Heart right ventricle (tissue), 16 donors: ENCODE data around the gene COX7A2L. TPM values are rescaled to one million over a fixed set of nuclear protein-coding genes. Genes with fewer than 3 reads are reported as not detected.

Experiments
- ATAC-seq, 8 donors: fragments of 200-7000 bp; cut with Tn5 transposase; one replicate each; pipeline ENCODE4 v1.9.1; 2020; ENCODE audit warnings: mild to moderate bottlenecking in 8 of 8, moderate library complexity in 8 of 8, moderate number of reproducible peaks in 1 of 8
- DNase-seq, 2 donors: peaks; one replicate each; pipeline ENCODE4 v3.0.0-alpha.2; 2020
- H3K27ac ChIP-seq, 10 donors: fragments of 200-600 bp; sonication (generic) in 2 of 10; one replicate each; pipeline versions ENCODE4 v1.5.0 to v1.8.0; 2020 to 2022; ENCODE audit warnings: mild to moderate bottlenecking in 3 of 10
- H3K27me3 ChIP-seq, 7 donors: fragments of 200-600 bp; one replicate each; pipeline ENCODE4 v1.8.0; 2021 to 2022; ENCODE audit warnings: mild to moderate bottlenecking in 2 of 7
- H3K36me3 ChIP-seq, 9 donors: fragments of 200-600 bp; sonication (generic) in 1 of 9; one replicate each; pipeline versions ENCODE4 v1.5.0 to v1.8.0; 2020 to 2022; ENCODE audit warnings: mild to moderate bottlenecking in 2 of 9
- H3K4me1 ChIP-seq, 9 donors: fragments of 200-600 bp; sonication (generic) in 1 of 9; one replicate each; pipeline versions ENCODE4 v1.5.0 to v1.8.0; 2020 to 2022; ENCODE audit warnings: mild to moderate bottlenecking in 4 of 9
- H3K4me3 ChIP-seq, 10 donors: fragments of 200-600 bp; sonication (generic) in 2 of 10; one replicate each; pipeline versions ENCODE4 v1.5.0 to v1.8.0; 2020 to 2022; ENCODE audit warnings: mild to moderate bottlenecking in 7 of 10, moderate library complexity in 2 of 10
- H3K9me3 ChIP-seq, 11 donors: fragments of 200-600 bp in 10 of 11; sonication (generic) in 2 of 11; one replicate each; pipeline versions ENCODE4 v1.5.0 to v1.8.0; 2013 to 2022; ENCODE audit warnings: mild to moderate bottlenecking in 2 of 11, control low read depth in 1 of 11, moderate library complexity in 1 of 11
- CTCF ChIP-seq, 9 donors: fragments of 200-600 bp; sonication (generic) in 2 of 9; IDR thresholded peaks; one replicate each; pipeline versions ENCODE4 v1.5.0 to v1.8.0; 2021 to 2022; ENCODE audit warnings: antibody characterized with exemption in 9 of 9, mild to moderate bottlenecking in 5 of 9, moderate library complexity in 1 of 9
- WGBS, 2 donors: extraction: QIAGEN DNeasy Blood & Tissue Kit; methylation state at CpG; one replicate each; pipeline ENCODE4 v1.1.7; 2013; ENCODE audit warnings: inconsistent platforms in 1 of 2; 5-methylcytosine and 5-hydroxymethylcytosine counted together
- intact Hi-C, 10 donors: fragments of 100-400 bp; cut with DNase I; formaldehyde crosslinking; loops; one replicate each; pipeline versions ENCODE4 v1.11.1 to v1.14.2; 2022
- polyA plus RNA-seq, 2 donors: library from polyadenylated mRNA; stranded (reverse); fragments of 200-250 nt; gene quantifications; one replicate each; pipeline ENCODE4 v1.2.3, GENCODE V29; 2013
- total RNA-seq, 10 donors: library from RNA; stranded (reverse); fragmentation: NEBNext Ultra II Directional in 3 of 10; extraction: Animal tissue kit (Norgen Biotek cat#: 25700) in 3 of 10; gene quantifications; one replicate each; pipeline versions ENCODE4 v1.2.1 to v1.2.4, GENCODE V29; 2021 to 2023
- donor health status: Arrhythmogenic right ventricular cardiomyopathy.
- donor health status: ischemic (EF 13 %, LVEDD 7.1; RV severe dilation, severe dysfunction).
- donor health status: healthy with polysubstance abuse.
- donor health status: DM: no; HTN: yes; CAD: no.
- donor health status: DM: no; HTN: no; CAD: no.
- donor health status: ischemic (EF 25% LVEDD 6.9; RV normal size, moderate dysfunction).
- donor health status: ischemic (EF 25% LVEDD 5.7; RV mildly dilated, moderate dysfunction).
- donor health status: healthy.
- donor health status: DM: yes; HTN: yes; CAD: no.
- donor health status: Ischemic cardiomyopathy.
- donor health status: ischemic (EF 35%, LVEDD 5.7; RV mildly dilated, moderate dysfunction).
- donor health status: nonischemic (EF 11% LVEDD 7.7; RV severe dilation, severe dysfunction).
- donor health status: DM: yes; HTN: yes; CAD: no.
- donor health status: PGD.
- donor health status: ischemic (EF 29% LVEDD 5.4; RV normal size, mild dysfunction).
- donor health status: nonischemic (EF 23%, LVEDD 6.1; RV moderate dilation, normal function).

Gene COX7A2L
- total and polyA plus RNA-seq, 12 donors: 36.4 to 141 (median 106) TPM

DNA sequence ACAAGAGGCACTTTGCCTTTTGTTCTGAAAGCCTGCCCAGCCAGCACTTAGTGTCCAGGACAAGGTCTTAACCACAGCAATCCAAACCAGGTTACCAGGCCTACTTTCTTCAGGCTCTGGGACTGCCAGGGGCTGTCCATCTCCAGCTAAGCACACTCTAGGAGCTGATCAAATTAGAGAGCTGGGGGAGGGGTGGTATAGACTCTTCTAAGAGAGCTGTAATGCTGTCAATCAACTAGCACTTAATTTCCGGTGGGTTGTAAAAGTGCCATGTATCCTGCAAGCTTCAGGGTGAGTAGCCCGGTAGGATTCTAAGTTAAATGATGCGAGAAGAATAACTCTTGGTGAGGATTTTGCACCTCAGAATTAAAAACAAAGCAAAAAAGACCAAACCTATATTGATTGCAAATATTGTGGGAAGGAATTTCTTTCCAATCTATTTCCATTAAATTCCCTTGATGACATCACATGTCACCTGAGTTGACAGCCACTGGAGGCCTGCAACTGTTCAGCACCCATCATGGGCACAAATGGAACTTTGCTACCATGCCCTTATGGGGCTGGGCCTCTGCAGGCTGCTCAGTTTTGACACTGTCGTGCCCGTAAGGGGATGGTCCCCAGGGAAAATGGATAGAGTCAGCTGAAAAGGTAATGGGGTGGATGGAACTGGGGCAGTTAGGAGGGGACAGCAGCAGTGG lies 8.7 kb upstream of the COX7A2L start:
- H3K9me3 ChIP-seq: no peaks in the 10 kb centered on the region
- H3K27ac ChIP-seq: peak overlapping the region in 6 of 10 donors; percentile 28 to 78 (median 49)
- H3K27me3 ChIP-seq: peaks cover 0 to 4% (median 0%) of the 10 kb centered on the region in 7 donors
- no peak for DNase-seq
- peaks cover 0 to 27% (median 5%) of the 10 kb centered on the region in 9 donors for H3K4me1 ChIP-seq
- no peak for TF ChIP-seq CTCF (IDR thresholded peaks at IDR 0.05)
- intact Hi-C loops: loop anchor here in 3 of 10 donors (10.0 kb wide), 1 partner anchor 275 kb away; no protein-coding TSS in a partner anchor
- WGBS, 2 donors: 87 to 91% methylated on average over 5 of the region's 5 CpGs
- no peak overlapping the region for H3K4me3 ChIP-seq
- ATAC-seq: no peak
- H3K36me3 ChIP-seq: no peaks in the 10 kb centered on the region

DNA sequence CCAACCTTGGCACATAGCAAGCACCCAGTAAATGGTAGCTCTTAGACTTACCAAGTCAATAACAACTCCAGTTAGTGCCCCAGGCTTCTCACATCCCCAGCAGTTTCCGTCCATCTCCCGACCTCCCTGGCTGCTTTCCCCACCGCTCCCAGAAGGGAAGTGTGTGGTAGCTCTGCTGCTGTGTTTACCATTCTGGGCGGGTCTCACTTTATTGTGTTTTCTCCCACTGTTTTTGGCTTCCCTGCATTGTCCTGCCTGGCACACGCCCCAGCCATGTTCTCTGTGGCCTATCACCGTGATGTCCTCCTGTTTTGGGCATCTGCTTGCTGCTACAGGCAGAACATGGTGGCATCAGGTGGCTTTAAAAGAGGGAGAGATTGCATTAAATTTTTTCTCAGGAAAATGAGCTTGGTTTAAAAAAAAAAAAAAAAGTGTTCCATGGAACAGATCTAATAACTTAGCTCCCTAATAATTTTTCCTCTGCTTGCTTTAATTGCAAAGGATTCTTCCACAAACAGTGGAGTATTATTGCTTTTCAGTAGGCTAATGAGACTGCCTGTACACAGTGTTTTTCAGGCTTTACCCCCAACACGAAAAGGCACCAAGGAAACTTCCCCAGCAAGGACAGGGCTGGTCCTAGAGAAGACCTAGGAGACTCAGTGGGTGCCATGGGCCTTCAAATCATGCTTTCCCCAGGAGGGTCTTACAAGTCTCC lies 8.0 kb upstream of the COX7A2L start:
- 63 to 69% methylated on average over 7 of the region's 7 CpGs for WGBS, 2 donors
- H3K4me1 ChIP-seq: peaks cover 0 to 27% (median 5%) of the 10 kb centered on the region in 9 donors
- no peak for TF ChIP-seq CTCF (IDR thresholded peaks at IDR 0.05)
- peak; percentile 28 to 32 for DNase-seq
- ATAC-seq: peak in 7 of 8 donors; percentile 53 to 84 (median 79)
- H3K27ac ChIP-seq: peak overlapping the region in 6 of 10 donors; percentile 28 to 78 (median 49)
- H3K9me3 ChIP-seq: no peaks in the 10 kb centered on the region
- peaks cover 0 to 4% (median 0%) of the 10 kb centered on the region in 7 donors for H3K27me3 ChIP-seq
- no peaks in the 10 kb centered on the region for H3K36me3 ChIP-seq
- intact Hi-C loops: loop anchor here in 3 of 10 donors (10.0 kb wide), 1 partner anchor 274 kb away; no protein-coding TSS in a partner anchor
- H3K4me3 ChIP-seq: peak overlapping the region in 3 of 10 donors; percentile 1 to 27 (median 25)

- DNase-seq (no peak), ATAC-seq (no peak)
- WGBS, 2 donors: 46 to 58% methylated on average over 3 of the region's 3 CpGs
- Histone ChIP-seq H3K4me3 (peak overlapping the region in 2 of 10 donors; percentile 25 to 27), H3K27ac (peak overlapping the region in 3 of 10 donors; percentile 9 to 78 (median 13)), H3K36me3 (no peaks in the 10 kb centered on the region), H3K4me1 (peaks cover 0 to 27% (median 5%) of the 10 kb centered on the region in 9 donors), H3K9me3 (no peaks in the 10 kb centered on the region), H3K27me3 (peaks cover 0 to 4% (median 0%) of the 10 kb centered on the region in 7 donors)
- intact Hi-C loops: loop anchor here in 3 of 10 donors (10.0 kb wide), 1 partner anchor 273 kb away; no protein-coding TSS in a partner anchor
- TF ChIP-seq CTCF (IDR thresholded peaks at IDR 0.05): no peak
Observed at GRCh38 chr2:42367835-42368234, 6.8 kb upstream of the COX7A2L start.

GRCh38 chr2:42366411-42366810 lies 5.4 kb upstream of the COX7A2L start:
- Histone ChIP-seq H3K9me3 (no peaks in the 10 kb centered on the region), H3K36me3 (no peaks in the 10 kb centered on the region), H3K4me1 (peaks cover 0 to 33% (median 9%) of the 10 kb centered on the region in 9 donors), H3K27me3 (peaks cover 0 to 4% (median 0%) of the 10 kb centered on the region in 7 donors), H3K27ac (no peak overlapping the region), H3K4me3 (no peak overlapping the region)
- no peak for DNase-seq
- intact Hi-C loops: loop anchor here in 3 of 10 donors (10.0 kb wide), 1 partner anchor 272 kb away; no protein-coding TSS in a partner anchor
- no peak for ATAC-seq
- TF ChIP-seq CTCF (IDR thresholded peaks at IDR 0.05): no peak
